OCI-LY7 (cell line): ENCODE results near the gene SDE2.

Experiments used
- EZH2phosphoT487 ChIP-seq: fragments of 200-600 bp; sonication (generic); IDR thresholded peaks from 2 replicates; pipeline ENCODE4 v1.6.1; 2018; ENCODE audit warnings: low read depth, borderline replicate concordance, mild to moderate bottlenecking, mixed run types, antibody characterized with exemption, low read length, moderate library complexity, mixed read lengths
- TF ChIP-seq, protein P1 (sequence below): fragments of 200-600 bp; sonication (generic); conservative IDR thresholded peaks from 2 replicates; pipeline ENCODE4 v1.5.1; 2014; ENCODE audit warnings: mild to moderate bottlenecking, antibody characterized with exemption, low read length, moderate library complexity, mixed read lengths

DNA sequence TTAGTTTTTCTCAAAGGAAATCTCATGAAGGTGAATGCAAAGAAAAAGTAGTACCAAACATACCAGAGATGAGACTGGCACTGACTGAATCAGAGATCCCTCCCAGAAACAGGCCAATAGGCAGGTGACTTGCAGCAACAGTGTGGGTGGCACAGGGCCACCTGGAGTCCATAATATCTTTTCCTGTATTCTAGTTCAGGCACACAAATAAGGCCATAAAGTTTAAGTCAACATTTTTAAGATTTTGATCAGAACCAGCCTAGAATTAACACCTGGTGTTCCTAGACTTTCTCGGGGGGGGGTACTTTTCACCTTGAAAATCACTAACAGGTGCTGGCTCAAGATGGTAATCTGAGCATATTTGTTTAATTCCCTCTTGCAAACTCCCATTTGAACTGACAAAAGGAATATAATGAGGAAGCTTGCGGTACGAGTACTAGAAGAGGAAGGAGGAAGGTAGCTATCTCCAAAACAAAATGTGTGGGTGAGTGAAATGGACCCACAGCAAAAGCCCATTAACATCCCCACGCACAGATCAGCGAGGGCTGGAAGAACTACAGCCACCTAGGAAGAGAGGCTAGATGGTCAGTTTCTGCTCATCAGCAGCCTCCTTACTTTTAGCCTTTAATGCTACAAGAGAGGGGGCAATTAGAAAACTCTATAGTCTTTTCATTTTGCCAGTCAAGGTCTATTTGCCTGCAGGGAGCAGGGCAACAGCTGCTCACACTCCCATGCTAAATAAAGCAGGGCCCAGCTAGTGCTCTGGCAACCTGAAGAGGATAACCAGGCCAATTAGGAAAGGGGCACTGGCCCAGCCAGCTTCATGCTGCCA is 18.9 kb downstream of the SDE2 start:
- TF ChIP-seq, protein P1, sequence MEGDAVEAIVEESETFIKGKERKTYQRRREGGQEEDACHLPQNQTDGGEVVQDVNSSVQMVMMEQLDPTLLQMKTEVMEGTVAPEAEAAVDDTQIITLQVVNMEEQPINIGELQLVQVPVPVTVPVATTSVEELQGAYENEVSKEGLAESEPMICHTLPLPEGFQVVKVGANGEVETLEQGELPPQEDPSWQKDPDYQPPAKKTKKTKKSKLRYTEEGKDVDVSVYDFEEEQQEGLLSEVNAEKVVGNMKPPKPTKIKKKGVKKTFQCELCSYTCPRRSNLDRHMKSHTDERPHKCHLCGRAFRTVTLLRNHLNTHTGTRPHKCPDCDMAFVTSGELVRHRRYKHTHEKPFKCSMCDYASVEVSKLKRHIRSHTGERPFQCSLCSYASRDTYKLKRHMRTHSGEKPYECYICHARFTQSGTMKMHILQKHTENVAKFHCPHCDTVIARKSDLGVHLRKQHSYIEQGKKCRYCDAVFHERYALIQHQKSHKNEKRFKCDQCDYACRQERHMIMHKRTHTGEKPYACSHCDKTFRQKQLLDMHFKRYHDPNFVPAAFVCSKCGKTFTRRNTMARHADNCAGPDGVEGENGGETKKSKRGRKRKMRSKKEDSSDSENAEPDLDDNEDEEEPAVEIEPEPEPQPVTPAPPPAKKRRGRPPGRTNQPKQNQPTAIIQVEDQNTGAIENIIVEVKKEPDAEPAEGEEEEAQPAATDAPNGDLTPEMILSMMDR, result no peak
- TF ChIP-seq EZH2phosphoT487, result no peak
